Dedifferentiated amniotic fluid mesenchymal stem cell (primary cell): ENCODE data around the gene NAA40.
A peak's percentile ranks its signal among the peaks of the same experiment; 100 is the strongest.

ENCODE experiments used
- DNase-seq: peaks from one replicate; pipeline ENCODE4 v3.0.0-alpha.2; 2016; ENCODE audit errors: extremely low spot score

NAA40 gene

DNA sequence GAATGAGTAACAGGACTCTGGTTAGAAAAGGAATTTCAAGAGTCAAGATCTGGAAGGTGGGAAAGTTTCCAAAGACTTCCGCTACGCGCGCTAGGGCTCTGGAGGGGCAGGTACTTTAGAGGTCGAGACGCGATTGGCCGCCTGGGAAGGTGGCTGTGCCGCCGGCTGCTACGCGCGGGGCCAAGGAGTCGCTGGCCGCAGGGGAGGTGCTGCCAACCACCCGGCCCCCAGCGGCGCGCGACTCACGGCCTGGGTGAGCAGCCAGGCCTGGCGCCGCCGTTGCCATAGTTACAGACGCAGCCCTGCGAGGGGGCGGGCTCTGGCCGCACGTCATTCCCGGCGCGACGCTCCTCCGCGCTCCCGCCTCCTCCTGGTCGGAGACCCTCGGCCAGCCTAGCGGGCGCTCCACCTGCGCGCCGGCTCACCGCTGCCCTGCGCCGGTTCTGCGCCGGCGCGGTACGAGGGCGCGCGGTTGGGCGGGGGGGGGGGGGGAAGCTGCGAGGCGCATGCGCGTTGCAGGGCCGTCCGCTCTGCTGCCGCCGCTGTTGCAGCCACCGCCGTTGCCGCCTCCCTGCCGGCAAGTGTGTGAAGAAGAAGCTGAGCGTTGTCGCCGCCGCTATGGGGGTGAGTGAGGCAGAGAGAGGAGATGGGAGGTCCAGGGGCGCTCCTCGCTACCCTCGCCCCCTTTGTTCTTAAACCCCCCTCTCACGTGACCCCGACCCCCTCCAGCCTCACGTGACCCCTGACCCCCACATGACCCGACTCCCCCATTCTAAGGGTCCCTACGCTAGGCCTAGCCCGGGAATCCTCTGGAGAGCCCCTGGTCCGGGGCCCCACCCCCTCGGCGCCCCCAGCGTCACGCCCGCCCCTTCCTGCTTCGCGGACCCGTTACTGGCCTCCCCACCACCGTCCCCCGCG, at the start of gene NAA40:
TSS of gene NAA40 (plus strand) at position 524 of the 918 bp plus-strand sequence. CDS start at position 619, 95 bp downstream.
- DNase-seq, result peak; percentile 54

DNA sequence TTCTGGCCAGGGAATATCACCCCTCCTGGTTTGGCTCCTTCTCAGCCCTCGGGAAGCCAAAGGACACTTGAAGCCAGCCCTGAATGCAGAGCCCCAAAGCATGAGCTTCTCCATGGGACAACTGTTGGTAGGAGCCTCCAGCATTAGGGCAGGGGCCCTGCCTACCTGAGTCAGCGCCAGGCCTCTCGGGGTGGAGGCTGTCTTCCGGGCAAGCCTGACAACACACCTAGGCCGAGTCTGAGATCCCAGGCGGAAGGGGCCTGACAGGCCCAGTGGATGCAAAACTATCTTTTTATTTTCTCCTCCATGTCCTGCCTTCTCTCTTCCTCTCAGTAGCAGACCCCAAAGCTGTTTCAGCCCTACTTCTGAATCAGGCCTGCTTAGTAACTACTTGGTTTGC, 49.5 kb upstream of the NAA40 start:
- no peak for DNase-seq

DNA sequence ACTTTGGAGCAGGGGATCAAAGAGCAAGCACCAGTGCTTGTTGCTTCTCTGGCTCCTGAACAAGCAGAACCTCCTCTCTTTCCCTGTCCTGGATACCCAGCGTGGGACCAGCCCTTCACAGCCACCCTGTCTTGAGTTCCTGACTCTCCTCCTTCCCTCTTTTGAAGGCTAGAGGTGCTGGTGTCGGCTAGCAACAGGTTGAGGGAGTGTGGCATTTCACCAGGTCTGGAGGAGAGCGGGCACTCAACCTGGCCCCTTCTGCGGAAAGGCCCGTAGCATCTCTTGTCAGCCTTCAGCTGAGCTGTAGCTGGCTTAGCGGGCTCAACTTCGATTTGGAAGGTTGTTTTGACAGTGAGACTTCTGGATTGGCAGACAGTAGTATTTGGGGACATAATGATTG, 48.4 kb upstream of the NAA40 start:
- DNase-seq, result no peak

DNA sequence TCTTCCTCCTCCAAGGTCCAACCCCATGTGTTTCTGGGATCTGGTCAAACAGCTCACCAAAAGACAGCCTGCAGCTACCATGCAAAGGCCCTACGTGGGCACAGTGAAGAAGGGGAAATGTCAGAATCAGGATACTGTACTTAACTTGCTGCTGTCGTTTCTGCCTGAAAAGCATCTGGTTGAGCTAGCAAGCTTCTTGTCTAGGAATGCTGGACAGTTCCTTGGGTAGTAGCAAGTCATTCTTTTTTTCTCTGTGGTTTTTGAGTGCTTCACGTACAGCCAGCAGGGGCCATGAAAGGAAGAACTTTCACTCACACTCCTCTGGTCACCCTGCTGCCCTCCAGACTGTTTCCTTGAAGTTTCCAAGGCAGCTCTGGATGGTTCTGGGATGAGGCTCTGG, 46.6 kb upstream of the NAA40 start:
- DNase-seq, result no peak

DNA sequence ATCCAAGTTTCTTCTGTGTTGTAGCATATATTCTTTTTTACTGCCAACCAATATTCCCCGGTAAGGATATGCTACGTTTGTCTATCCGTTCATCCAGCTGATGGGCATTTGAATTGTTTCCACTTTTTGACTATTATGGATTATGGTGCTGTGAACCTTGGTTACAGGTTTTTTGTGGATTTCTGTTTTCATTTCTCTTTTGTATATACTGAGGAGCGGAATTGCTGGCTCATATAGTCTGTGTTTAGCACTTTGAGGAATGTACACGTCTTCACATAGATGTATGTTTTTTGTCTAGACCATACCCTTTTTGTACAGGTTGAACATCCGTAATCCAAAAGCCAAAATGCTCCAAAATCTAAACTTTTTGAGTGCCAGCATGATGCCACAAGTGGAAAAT, 45.4 kb upstream of the NAA40 start:
- DNase-seq, result no peak

DNA sequence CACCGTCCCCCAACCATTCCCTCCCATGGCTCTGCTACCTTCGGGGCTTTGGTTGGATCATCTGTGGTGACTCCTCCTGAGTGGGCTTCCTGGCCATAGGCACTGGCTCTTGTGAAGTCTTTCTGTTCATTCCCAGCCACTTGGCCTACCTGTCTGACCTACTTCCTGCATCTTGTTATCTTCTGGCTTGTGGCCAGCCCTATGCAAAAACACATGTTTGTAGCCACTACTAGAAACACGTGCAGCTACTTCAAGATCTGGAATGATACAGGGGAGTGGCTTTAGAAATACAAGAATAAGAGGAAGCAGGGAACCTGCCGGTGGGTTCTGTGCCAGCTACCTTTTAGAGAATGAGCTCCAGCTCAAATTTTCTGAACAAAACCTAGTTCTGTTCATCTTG, 42.7 kb upstream of the NAA40 start:
- DNase-seq, result no peak

DNA sequence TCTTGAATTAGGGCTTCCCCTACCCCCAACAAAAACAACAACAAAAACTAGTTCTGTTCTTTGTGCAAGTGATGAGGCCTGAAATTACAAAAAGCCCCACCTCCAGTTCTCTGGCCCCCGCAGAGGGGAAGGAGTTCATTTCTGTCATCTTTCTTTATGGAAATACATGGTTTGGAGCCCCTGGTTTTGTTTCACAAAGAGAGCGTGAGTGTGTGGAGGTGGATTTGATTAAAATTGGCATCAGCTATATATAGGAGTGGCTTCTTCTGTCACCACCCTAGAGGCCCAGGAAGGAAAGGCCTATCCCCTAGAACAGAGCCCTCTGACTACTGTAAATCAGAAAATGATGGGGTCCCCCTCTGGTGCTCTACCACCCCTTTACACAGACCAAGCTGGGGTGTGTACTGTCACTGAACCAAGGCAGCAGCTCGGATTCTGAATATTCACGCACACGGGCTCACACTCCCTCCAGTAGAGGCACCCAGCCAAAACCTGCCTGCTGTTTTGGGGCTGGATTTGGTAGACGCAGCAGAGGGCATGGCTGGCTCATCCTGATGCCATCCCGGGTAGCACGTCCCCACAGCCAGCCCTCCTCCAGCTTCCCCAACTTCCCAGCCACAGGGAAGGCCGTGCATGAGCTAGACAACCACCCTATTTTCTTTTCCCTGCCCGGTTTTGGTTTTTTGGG, 41.2 kb upstream of the NAA40 start:
- no peak for DNase-seq

DNA sequence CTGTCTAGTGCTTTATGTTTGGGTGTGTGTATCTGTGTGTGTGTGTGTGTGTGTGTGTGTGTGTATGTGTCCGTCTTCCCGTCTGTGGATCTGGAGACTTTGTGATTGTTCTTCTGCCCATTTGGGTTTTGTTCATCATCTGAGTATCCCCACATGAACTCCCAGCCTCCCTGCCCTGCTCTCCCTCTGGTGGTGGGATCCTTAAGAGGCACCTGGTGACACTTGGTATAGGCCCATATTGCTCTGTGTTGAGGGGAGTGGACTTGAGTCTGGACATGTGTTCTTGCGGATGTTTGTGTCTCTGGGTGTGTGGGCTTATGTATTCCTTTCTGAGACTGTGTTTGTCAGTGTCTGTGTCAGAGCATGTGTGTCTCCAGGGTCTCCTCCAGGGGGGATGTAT, 37.1 kb upstream of the NAA40 start:
- DNase-seq, result no peak

DNA sequence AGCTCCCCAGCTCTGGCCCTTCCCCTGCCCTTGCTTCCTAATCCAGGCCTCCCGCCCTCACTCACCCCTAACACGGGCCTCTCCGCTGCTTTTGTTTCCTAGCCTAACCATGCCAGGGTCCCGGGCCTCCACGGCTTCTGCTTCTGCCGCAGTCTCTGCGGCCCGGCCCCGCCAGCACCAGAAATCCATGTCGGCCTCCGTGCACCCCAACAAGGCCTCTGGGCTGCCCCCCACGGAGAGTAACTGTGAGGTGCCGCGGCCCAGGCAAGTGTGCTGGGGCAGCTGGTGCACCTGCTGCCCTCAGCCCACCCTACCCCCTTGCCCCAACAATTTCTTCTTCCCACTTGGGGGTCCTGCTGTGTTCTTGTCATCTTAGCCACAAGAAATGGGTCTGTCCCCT, 34.9 kb upstream of the NAA40 start:
- no peak for DNase-seq

DNA sequence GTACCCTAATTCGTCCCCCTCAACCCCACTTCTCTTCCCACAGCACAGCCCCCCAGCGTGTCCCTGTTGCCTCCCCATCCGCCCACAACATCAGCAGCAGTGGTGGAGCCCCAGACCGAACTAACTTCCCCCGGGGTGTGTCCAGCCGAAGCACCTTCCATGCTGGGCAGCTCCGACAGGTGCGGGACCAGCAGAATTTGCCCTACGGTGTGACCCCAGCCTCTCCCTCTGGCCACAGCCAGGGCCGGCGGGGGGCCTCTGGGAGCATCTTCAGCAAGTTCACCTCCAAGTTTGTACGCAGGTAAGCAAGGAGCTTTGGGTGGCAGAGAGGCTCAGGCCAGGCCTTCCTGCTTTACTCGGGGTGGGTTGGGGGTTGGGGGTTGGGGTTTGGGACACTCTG, 34.1 kb upstream of the NAA40 start:
- no peak for DNase-seq

DNA sequence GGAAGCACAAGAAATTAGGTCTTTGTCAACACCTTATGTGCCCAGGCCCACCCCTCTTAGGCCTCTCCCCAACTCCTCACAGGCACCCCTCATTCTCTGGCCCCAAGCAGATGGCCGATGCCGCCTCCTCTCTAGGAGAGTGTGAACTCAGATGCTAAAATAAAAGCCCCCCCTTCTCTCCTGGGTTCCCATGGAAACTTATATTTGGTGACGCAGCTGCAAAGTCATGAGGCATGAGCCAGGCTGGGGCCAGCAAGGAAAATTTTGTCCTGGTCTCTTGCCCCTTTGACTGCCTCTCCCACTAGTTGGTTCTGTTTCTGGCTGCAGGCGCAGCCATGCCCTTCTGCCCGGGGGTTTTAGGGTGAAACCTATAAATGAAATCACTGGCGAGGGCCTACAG, 33.6 kb upstream of the NAA40 start:
- DNase-seq, result no peak

DNA sequence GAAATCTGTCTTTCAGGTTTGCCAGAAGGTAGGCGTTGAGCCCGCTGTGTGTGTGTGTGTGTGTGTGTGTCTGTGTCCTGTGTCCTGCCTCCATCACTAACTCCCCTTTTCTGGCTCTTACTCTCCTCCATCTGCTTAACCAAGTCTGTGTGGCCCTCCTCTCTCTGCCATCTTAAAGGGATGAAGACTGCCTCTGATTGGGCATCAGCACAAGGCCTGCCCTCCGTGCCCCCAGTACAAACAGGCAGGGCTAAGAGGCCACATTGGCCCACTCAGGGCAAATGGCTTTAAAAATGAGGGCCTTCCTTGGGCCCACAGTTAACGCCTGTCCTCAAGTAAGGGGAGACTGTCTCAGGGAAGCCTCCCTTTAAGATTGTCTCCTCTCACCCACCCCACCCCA, 32.7 kb upstream of the NAA40 start:
- no peak for DNase-seq

DNA sequence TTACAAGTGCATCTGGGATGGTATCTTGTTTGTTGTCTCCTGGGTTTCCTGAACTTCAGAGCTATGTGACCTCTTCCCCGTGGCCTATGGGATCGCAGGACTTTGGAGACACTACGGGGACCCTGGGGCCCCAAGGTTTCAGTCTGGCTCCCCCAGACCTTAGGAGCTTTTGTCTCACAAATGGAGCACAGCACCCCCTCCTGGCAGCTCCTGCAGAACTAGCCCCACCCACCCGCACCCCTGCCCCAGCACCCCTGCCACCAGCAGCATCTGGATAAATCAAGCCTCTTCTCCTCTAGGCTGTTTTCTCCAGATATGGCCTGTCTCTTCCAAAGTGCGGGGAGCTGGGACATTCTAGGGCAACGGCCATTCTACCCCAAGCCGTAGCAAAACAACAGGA, 32.2 kb upstream of the NAA40 start:
- no peak for DNase-seq

DNA sequence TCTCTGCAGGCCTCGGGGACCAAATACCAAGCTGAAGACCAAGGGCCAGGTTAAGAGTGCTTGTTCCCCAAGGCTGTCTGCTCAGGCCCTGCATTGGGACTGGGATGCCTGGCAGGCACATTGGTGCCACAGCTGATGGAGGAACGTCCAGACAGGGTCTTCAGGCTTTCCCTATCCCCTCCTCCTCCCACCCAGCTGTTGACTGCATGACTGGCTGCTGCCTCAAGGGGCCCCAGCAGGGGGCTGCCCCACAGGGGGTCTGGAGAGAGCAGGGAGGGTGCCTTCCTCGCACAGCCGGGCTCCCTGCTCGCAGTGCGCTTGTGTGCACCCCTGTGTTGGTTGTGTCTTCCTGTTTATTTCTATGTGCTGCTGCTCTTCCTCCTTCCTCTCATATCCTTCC, 31.7 kb upstream of the NAA40 start:
- no peak for DNase-seq

DNA sequence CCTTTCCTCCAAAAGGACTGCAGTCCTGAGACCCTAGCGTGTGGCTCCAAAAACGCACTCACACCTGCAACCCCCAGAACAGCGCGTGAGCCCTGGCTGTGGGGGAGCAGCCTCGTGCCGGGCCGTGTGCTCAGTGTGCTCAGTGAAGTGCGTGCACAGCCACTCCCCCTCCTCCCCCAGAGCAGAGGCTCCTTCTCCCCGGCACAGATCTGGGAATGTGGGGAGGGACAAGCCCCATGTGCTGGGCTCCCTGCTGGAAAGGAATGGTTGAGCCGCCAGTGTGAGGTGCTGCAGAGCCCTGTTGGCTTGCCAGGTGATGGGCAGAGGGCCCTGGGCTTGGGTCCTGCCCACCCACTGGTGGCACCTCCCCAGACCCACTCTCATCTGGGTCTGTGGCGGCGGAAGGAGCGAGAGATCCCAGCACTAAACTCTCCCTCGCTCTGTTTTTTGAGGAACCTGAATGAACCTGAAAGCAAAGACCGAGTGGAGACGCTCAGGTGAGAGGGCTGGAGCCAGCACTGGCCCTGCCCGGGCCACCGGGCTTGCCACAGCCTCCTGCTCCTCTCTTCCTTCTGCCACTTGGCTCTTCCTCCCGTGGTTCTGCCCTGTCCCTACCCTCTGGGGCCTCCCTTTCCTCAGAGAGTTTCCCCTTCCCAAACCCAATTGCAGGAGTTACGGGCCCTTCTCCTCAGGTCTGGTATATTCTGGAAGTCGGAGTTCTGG, 30.8 kb upstream of the NAA40 start:
- DNase-seq, result no peak

DNA sequence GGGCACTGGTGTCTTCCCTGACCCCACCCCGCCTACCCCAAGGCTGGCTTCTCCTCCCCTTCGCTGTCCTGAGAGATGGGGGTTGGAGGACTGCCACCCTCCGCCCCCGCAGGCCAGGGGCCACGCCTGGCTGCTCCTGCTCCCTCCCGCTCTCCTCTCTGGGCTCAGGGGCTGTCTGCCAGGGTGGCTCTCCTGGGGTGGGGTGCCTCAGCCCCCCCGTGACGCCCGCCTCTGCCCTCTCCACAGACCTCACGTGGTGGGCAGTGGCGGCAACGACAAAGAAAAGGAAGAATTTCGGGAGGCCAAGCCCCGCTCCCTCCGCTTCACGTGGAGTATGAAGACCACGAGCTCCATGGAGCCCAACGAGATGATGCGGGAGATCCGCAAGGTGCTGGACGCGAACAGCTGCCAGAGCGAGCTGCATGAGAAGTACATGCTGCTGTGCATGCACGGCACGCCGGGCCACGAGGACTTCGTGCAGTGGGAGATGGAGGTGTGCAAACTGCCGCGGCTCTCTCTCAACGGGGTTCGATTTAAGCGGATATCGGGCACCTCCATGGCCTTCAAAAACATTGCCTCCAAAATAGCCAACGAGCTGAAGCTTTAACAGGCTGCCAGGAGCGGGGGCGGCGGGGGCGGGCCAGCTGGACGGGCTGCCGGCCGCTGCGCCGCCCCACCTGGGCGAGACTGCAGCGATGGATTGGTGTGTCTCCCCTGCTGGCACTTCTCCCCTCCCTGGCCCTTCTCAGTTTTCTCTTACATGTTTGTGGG, 30.0 kb upstream of the NAA40 start:
- no peak for DNase-seq

DNA sequence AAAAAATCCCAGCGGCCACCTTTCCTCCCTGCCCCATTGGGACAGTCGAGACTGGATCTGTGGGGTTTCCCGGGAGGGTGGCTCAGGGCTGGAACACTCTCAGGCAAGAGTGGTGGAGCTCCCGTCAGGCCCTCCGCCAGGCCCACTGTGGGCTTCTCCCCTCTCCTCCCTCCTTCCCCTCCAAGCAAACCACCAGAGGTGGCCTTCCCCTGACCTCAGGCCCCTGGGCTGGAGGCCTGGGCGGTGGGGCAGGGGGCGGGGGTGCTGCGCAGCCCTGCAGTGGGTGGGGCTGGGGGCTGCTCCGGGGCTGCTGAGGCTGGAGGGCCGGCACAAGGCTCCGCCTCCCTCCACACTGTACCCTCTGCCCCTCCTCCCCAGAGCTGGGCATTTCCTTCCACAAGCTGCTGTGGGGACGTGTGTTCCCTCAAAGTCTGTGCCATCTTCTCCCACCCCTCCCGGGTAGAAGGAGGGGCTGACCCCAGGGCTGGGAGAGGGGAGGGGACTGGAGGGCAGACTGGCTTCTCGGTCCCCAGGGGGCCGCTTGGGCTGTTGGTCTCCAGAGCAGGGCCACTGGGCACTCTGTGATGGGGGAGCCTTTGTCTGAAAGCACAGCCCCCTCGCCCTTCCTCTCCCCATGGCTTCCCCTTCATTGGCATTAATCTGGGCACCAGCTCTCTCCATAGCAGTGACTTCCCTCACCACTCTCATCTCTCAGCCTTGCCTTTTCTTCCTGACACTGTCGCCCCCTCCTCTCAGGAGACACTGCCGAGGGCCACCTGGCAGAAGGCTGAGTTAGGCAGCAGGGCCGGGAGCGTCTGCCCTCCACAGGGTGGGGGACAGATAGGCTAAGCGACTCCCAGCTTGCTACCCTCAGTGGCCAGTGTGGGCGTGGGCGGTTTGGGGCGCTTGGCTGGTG, 29.0 kb upstream of the NAA40 start:
- no peak for DNase-seq

DNA sequence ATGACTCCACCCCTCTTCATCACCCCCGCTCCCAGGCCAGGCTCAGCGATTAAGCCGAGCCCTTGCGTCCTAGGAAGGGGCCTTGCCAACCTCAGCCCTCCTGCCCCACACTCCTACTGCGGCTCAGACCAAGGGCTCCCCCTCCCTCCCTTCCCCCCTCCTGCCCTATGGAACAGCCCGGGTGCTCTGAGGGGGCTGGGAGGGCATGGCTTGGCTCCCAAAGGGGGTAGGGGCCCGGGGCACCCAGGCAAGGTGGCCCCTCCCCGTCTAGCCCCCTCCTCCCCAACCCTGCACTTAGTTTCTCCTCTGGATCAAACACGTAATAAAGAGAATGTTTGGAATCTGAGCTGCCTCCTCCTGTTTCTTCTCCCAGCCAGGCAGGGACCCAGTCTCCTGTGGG, 28.1 kb upstream of the NAA40 start:
- DNase-seq, result no peak

DNA sequence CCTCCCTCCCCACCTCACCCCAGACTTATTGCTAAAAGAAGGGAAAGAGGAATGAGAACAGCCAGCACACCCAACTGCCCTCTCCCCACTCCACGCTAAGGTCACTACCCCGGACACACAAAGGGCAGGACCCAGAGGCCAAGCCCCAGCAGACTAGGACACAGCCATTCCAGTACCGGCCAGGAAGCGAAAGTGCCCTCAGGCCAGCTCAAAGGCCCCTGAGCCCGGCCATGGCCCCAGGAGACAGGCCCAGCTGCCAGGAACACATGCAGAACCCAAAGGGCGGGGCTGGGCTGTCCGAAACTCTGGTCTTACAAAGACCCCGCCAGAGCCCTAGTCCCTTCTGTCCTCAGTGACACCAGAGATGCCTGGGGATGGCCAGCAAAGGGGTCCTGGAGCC, 27.4 kb upstream of the NAA40 start:
- DNase-seq, result no peak

DNA sequence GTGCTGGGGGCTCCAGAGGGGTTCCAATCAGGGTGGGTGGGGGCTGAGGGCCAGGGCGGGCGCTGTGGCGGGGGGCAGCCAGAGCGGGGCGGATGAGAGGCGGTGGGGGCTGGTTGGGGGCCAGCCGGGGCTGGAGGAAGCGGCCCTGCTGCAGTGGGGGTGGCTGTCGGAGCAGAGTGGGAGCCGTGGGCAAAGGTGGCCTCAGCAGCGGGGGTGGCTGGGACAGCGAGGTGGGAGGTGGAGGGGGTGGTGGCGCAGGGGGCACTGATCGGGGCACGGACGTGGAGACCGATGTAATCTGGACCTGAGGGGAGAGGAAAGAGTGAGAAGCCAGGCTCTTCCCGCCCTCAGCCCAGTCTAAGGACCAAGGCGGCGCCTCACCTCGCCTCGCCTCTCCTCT, 26.9 kb upstream of the NAA40 start:
- no peak for DNase-seq

DNA sequence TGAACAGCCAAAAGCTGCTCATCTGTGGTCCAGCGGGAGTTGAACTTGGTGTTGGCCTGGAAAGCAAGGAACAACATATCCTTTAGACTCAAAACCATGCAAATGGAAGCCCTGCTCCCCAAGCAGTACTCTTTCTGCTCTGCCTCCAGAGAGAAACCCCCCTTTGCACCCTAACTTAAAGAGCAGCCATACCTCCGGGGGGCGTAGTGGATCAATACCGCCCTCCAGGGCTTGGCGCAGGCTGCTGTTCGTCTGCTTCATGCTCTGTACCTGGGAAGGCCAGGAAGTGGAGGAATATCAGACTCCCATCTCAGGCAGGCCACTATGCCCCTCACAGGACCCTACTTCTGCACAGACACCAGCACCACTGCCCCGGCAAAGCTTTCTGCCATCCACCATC, 26.1 kb upstream of the NAA40 start:
- no peak for DNase-seq
